GM20000 (cell line): ENCODE measurements around the gene NT5DC1.

Experiments
- DNase-seq: peaks from one replicate; pipeline ENCODE4 v3.0.0; 2012; ENCODE audit warnings: low spot score
- CTCF ChIP-seq: IDR thresholded peaks from 2 replicates; pipeline ENCODE4 v1.5.1; 2012; ENCODE audit warnings: mild to moderate bottlenecking, control low read depth; ENCODE audit errors: extremely low read depth, missing control alignments

NT5DC1 gene

GRCh38 chr6:116221067-116221466, 120.4 kb downstream of the NT5DC1 start:
- TF ChIP-seq CTCF: no peak
- DNase-seq: no peak

GRCh38 chr6:116221911-116222310, 121.3 kb downstream of the NT5DC1 start:
- no peak for DNase-seq

GRCh38 chr6:116223355-116223754, 122.7 kb downstream of the NT5DC1 start:
- no peak for DNase-seq
- no peak for TF ChIP-seq CTCF

More at GRCh38 chr6:116221911-116222310, 121.3 kb downstream of the NT5DC1 start:
- no peak for TF ChIP-seq CTCF

GRCh38 chr6:116229287-116229913, 128.7 kb downstream of the NT5DC1 start:
- no peak for DNase-seq
- TF ChIP-seq CTCF: no peak

GRCh38 chr6:116234689-116235088, 134.0 kb downstream of the NT5DC1 start:
- no peak for DNase-seq
- TF ChIP-seq CTCF: no peak

- no peak for TF ChIP-seq CTCF
- no peak for DNase-seq
Measured at GRCh38 chr6:116238083-116238482, 137.4 kb downstream of the NT5DC1 start.

GRCh38 chr6:116239256-116239655, 138.6 kb downstream of the NT5DC1 start:
- no peak for TF ChIP-seq CTCF
- DNase-seq: no peak
